ENCODE measurements around the gene A4GNT. TPM values are rescaled to one million over a fixed set of nuclear protein-coding genes. Genes with fewer than 3 reads are reported as not detected.
"Not testable (repeated sequence)": the region's sequence is repeated elsewhere in the genome, so short reads cannot be mapped to it uniquely, and the experiment has no call there.

The A4GNT gene
- polyA plus RNA-seq, 1 donor from 2014 or later, result not detected

DNA sequence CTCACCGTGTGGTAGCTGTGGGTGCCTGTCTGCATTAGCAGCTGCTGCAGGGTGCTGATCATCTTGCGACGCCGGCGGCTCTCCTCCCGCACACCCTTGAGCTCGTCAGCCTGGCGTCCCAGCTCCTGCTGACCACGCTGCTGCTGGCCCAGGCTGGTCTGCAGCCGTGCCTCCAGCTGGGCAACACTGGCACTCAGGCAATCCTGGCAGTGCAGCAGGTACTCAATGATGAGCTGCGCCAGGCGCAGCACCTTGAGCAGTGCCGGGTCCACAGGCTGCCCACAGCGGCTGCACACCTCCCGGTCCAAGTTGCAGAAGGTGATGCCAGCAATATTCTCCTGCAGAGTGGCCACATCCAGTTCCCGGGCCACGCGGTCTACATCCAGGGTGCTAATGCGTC is 28.7 kb downstream of the A4GNT start:
- Histone ChIP-seq H2AFZ (ENCODE audit: low read depth, low read length) (no peak overlapping the region), H3K4me2 (ENCODE audit: low read length) (no peak overlapping the region), H3K9me3 (ENCODE audit: low read length) (no peaks in the 10 kb centered on the region), H3K9me2 (ENCODE audit: insufficient read depth, low read length) (no peaks in the 10 kb centered on the region), H4K20me1 (ENCODE audit: insufficient read depth) (no peaks in the 10 kb centered on the region), H3K9ac (ENCODE audit: low read length) (no peak overlapping the region), H3K27ac (ENCODE audit: low read length) (no peak overlapping the region), H3K79me2 (replicated peaks; ENCODE audit: insufficient read depth, low read length) (no peaks in the 10 kb centered on the region), H3F3A (ENCODE audit: insufficient read depth, low read length, poor library complexity, severe bottlenecking) (no peaks in the 10 kb centered on the region), H3K27me3 (ENCODE audit: insufficient read depth, low read depth, low read length) (no peaks in the 10 kb centered on the region), H3K36me3 (ENCODE audit: insufficient read depth, low read length) (no peaks in the 10 kb centered on the region), H3K4me3 (ENCODE audit: low read length) (no peak overlapping the region)
- TF ChIP-seq POLR2AphosphoS5 (IDR thresholded peaks at IDR 0.05) (no peak), TAF1 (IDR thresholded peaks at IDR 0.05; ENCODE audit: low read depth) (no peak), RAD21 (conservative IDR thresholded peaks at IDR 0.05) (no peak), EZH2 (IDR thresholded peaks at IDR 0.05; ENCODE audit: borderline replicate concordance, insufficient read depth, low read length, poor library complexity, severe bottlenecking) (no peak), MXI1 (conservative IDR thresholded peaks at IDR 0.05; ENCODE audit: poor library complexity, severe bottlenecking) (no peak), EP300 (conservative IDR thresholded peaks at IDR 0.05; ENCODE audit: poor library complexity, severe bottlenecking) (no peak), SMC3 (conservative IDR thresholded peaks at IDR 0.05; ENCODE audit: poor library complexity) (no peak)
- TF ChIP-seq, protein P1, sequence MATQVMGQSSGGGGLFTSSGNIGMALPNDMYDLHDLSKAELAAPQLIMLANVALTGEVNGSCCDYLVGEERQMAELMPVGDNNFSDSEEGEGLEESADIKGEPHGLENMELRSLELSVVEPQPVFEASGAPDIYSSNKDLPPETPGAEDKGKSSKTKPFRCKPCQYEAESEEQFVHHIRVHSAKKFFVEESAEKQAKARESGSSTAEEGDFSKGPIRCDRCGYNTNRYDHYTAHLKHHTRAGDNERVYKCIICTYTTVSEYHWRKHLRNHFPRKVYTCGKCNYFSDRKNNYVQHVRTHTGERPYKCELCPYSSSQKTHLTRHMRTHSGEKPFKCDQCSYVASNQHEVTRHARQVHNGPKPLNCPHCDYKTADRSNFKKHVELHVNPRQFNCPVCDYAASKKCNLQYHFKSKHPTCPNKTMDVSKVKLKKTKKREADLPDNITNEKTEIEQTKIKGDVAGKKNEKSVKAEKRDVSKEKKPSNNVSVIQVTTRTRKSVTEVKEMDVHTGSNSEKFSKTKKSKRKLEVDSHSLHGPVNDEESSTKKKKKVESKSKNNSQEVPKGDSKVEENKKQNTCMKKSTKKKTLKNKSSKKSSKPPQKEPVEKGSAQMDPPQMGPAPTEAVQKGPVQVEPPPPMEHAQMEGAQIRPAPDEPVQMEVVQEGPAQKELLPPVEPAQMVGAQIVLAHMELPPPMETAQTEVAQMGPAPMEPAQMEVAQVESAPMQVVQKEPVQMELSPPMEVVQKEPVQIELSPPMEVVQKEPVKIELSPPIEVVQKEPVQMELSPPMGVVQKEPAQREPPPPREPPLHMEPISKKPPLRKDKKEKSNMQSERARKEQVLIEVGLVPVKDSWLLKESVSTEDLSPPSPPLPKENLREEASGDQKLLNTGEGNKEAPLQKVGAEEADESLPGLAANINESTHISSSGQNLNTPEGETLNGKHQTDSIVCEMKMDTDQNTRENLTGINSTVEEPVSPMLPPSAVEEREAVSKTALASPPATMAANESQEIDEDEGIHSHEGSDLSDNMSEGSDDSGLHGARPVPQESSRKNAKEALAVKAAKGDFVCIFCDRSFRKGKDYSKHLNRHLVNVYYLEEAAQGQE (IDR thresholded peaks at IDR 0.05; ENCODE audit: borderline replicate concordance), result no peak
- TF ChIP-seq, protein P2, sequence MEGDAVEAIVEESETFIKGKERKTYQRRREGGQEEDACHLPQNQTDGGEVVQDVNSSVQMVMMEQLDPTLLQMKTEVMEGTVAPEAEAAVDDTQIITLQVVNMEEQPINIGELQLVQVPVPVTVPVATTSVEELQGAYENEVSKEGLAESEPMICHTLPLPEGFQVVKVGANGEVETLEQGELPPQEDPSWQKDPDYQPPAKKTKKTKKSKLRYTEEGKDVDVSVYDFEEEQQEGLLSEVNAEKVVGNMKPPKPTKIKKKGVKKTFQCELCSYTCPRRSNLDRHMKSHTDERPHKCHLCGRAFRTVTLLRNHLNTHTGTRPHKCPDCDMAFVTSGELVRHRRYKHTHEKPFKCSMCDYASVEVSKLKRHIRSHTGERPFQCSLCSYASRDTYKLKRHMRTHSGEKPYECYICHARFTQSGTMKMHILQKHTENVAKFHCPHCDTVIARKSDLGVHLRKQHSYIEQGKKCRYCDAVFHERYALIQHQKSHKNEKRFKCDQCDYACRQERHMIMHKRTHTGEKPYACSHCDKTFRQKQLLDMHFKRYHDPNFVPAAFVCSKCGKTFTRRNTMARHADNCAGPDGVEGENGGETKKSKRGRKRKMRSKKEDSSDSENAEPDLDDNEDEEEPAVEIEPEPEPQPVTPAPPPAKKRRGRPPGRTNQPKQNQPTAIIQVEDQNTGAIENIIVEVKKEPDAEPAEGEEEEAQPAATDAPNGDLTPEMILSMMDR (IDR thresholded peaks at IDR 0.05; ENCODE audit: poor library complexity, severe bottlenecking), result no peak

DNA sequence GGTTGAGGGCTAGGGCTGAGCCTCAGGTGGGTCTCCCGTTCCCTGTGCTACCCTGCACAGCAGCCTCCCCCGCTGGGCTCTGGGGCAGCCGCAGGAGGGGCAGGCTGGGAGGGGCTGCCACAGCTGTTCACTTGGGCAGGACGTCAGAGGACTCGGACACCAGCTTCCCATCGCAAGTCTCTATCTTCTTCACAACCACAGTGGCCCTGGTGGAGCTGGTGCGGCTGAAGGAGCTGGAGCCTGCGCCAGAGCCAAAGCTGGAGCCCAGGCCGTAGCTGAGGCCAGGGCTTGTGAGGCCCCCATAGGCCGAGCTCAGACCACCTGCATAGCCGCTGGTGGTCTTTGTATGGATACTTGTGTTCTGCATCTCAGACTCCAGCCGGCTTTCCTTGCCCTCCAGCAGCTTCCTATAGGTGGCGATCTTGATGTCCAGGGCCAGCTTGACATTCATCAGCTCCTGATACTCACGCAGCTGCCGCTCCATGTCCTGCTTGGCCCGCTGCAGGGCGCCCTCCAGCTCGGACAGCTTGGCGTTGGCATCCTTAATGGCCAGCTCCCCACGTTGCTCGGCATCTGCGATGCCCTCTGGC is 30.7 kb downstream of the A4GNT start:
- not testable (repeated sequence) for H4K20me1 ChIP-seq (ENCODE audit: insufficient read depth); H3K36me3 ChIP-seq (ENCODE audit: insufficient read depth, low read length); H3K9me2 ChIP-seq (ENCODE audit: insufficient read depth, low read length); H3F3A ChIP-seq (ENCODE audit: insufficient read depth, low read length, poor library complexity, severe bottlenecking); H2AFZ ChIP-seq (ENCODE audit: low read depth, low read length); H3K27me3 ChIP-seq (ENCODE audit: insufficient read depth, low read depth, low read length); H3K79me2 ChIP-seq (replicated peaks; ENCODE audit: insufficient read depth, low read length); H3K27ac ChIP-seq (ENCODE audit: low read length); H3K9me3 ChIP-seq (ENCODE audit: low read length); H3K4me3 ChIP-seq (ENCODE audit: low read length); H3K9ac ChIP-seq (ENCODE audit: low read length); H3K4me2 ChIP-seq (ENCODE audit: low read length)

DNA sequence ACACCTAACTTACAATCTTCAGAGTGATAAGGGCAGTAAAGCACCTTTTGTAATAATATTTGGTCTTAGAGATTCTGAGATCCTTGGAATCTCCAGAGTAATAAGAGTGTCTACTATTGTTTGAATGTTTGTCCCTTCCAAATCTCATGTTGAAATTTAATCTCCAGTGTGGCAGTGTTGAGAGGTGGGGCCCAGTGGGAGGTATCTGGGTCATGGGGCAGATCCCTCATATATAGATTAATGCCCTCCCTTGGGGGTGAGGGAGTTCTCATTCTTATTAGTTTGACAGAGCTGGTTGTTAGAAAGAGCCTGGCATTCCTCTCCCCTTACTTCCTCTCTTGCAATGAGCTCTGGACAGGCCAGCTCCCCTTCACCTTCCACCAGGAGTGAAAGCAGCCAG is 32.8 kb downstream of the A4GNT start:
- Histone ChIP-seq H3K27me3 (ENCODE audit: insufficient read depth, low read depth, low read length) (no peaks in the 10 kb centered on the region), H3K9ac (ENCODE audit: low read length) (no peak overlapping the region), H3K4me2 (ENCODE audit: low read length) (no peak overlapping the region), H3K9me3 (ENCODE audit: low read length) (no peaks in the 10 kb centered on the region), H2AFZ (ENCODE audit: low read depth, low read length) (no peak overlapping the region), H3K36me3 (ENCODE audit: insufficient read depth, low read length) (no peaks in the 10 kb centered on the region), H3K27ac (ENCODE audit: low read length) (no peak overlapping the region), H4K20me1 (ENCODE audit: insufficient read depth) (no peaks in the 10 kb centered on the region), H3K79me2 (replicated peaks; ENCODE audit: insufficient read depth, low read length) (no peaks in the 10 kb centered on the region), H3K4me3 (ENCODE audit: low read length) (no peak overlapping the region), H3F3A (ENCODE audit: insufficient read depth, low read length, poor library complexity, severe bottlenecking) (no peaks in the 10 kb centered on the region), H3K9me2 (ENCODE audit: insufficient read depth, low read length) (no peaks in the 10 kb centered on the region)
- TF ChIP-seq, protein P1 (IDR thresholded peaks at IDR 0.05; ENCODE audit: borderline replicate concordance), result no peak
- TF ChIP-seq, protein P2 (IDR thresholded peaks at IDR 0.05; ENCODE audit: poor library complexity, severe bottlenecking), result no peak
- no peak for TF ChIP-seq SMC3 (conservative IDR thresholded peaks at IDR 0.05; ENCODE audit: poor library complexity)
- TF ChIP-seq MXI1 (conservative IDR thresholded peaks at IDR 0.05; ENCODE audit: poor library complexity, severe bottlenecking), result no peak
- no peak for TF ChIP-seq POLR2AphosphoS5 (IDR thresholded peaks at IDR 0.05)
- TF ChIP-seq EZH2 (IDR thresholded peaks at IDR 0.05; ENCODE audit: borderline replicate concordance, insufficient read depth, low read length, poor library complexity, severe bottlenecking), result no peak
- no peak for TF ChIP-seq RAD21 (conservative IDR thresholded peaks at IDR 0.05)
- no peak for TF ChIP-seq TAF1 (IDR thresholded peaks at IDR 0.05; ENCODE audit: low read depth)
- TF ChIP-seq EP300 (conservative IDR thresholded peaks at IDR 0.05; ENCODE audit: poor library complexity, severe bottlenecking), result no peak

Data from neural cell (in vitro differentiated cells).